Smooth muscle cell (in vitro differentiated cells): ENCODE data around the gene DAB1. TPM values are rescaled to one million over a fixed set of nuclear protein-coding genes. Genes with fewer than 3 reads are reported as not detected.

Experiments used
- DNase-seq: peaks from one replicate; lab custom pipeline; 2025; ENCODE audit not compliant: unreplicated experiment; lab: John Stamatoyannopoulos, UW
- H2AFZ ChIP-seq: fragments of 200-600 bp; sonication (generic); 2 replicates; pipeline ENCODE4 v1.6.0; 2016; ENCODE audit warnings: antibody characterized with exemption, low read depth, mild to moderate bottlenecking
- H3F3A ChIP-seq: fragments of 200-600 bp; sonication (generic); 2 replicates; pipeline ENCODE4 v1.6.0; 2017; ENCODE audit warnings: antibody characterized with exemption, low read depth
- H3K27ac ChIP-seq: fragments of 200-600 bp; sonication (generic); 2 replicates; pipeline ENCODE4 v1.5.1; 2016; ENCODE audit warnings: low read depth, mild to moderate bottlenecking
- H3K27me3 ChIP-seq: fragments of 200-600 bp; sonication (generic); 2 replicates; pipeline ENCODE4 v1.6.1; 2016; ENCODE audit warnings: low read depth, mild to moderate bottlenecking
- H3K36me3 ChIP-seq: fragments of 200-600 bp; sonication (generic); 2 replicates; pipeline ENCODE4 v1.5.1; 2016; ENCODE audit warnings: low read depth
- H3K4me1 ChIP-seq: fragments of 200-600 bp; sonication (generic); 2 replicates; pipeline ENCODE4 v1.5.1; 2016; ENCODE audit warnings: low read depth
- H3K4me2 ChIP-seq: fragments of 200-600 bp; sonication (generic); 2 replicates; pipeline ENCODE4 v1.6.0; 2016; ENCODE audit warnings: mild to moderate bottlenecking
- H3K4me3 ChIP-seq: fragments of 200-600 bp; sonication (generic); 2 replicates; pipeline ENCODE4 v1.5.1; 2016; ENCODE audit warnings: mild to moderate bottlenecking
- H3K79me2 ChIP-seq: fragments of 200-600 bp; sonication (generic); 2 replicates; pipeline ENCODE4 v1.6.0; 2016; ENCODE audit warnings: low read depth, mild to moderate bottlenecking
- H3K9ac ChIP-seq: fragments of 200-600 bp; sonication (generic); 2 replicates; pipeline ENCODE4 v1.6.0; 2016; ENCODE audit warnings: low read depth
- H3K9me3 ChIP-seq: fragments of 200-600 bp; sonication (generic); replicated peaks from 2 replicates; pipeline ENCODE4 v1.5.1; 2016; ENCODE audit warnings: low read depth
- H4K20me1 ChIP-seq: fragments of 200-600 bp; sonication (generic); 2 replicates; pipeline ENCODE4 v1.6.0; 2016; ENCODE audit warnings: low read depth
- CTCF ChIP-seq: fragments of 200-600 bp; sonication (generic); IDR thresholded peaks from 2 replicates; pipeline ENCODE4 v1.5.1; 2017; ENCODE audit warnings: borderline replicate concordance, mild to moderate bottlenecking, antibody characterized with exemption; ENCODE audit not compliant: insufficient read depth, poor library complexity, severe bottlenecking
- WGBS: methylation state at CpG from one replicate; pipeline ENCODE4 v1.1.7; 2016; ENCODE audit warnings: low lambda C conversion rate; 5-methylcytosine and 5-hydroxymethylcytosine counted together
- polyA plus RNA-seq: library from polyadenylated mRNA; unstranded; fragments of >200 nt; fragmentation: Nextera tagmentation; extraction: Ambion mirVana; gene quantifications from 2 replicates; pipeline ENCODE4 v1.2.1, GENCODE V29; 2016
- total RNA-seq: library from RNA; depleted of rRNA; stranded (reverse); fragments of >200 nt; gene quantifications from 2 replicates; pipeline ENCODE4 v1.2.3, GENCODE V29; 2014

DAB1 gene
- total and polyA plus RNA-seq, 2 experiments from 2014 or later = 0.22 to 0.30 TPM

GRCh38 chr1:56975446-56975845 is 448.4 kb downstream of the DAB1 start:
- no peaks in the 10 kb centered on the region for H3K4me1 ChIP-seq
- H2AFZ ChIP-seq = no peak overlapping the region
- 93% methylated on average over 4 of the region's 4 CpGs for WGBS

GRCh38 chr1:56973923-56974742 is 449.7 kb downstream of the DAB1 start:
- Histone ChIP-seq H3F3A (no peaks in the 10 kb centered on the region), H3K79me2 (no peaks in the 10 kb centered on the region), H3K4me3 (no peak overlapping the region), H3K4me2 (no peak overlapping the region), H4K20me1 (no peaks in the 10 kb centered on the region), H3K36me3 (no peaks in the 10 kb centered on the region), H3K27me3 (peaks cover 4% of the 10 kb centered on the region), H3K9ac (no peak overlapping the region), H2AFZ (no peak overlapping the region), H3K27ac (no peak overlapping the region), H3K9me3 (no peaks in the 10 kb centered on the region), H3K4me1 (no peaks in the 10 kb centered on the region)
- no peak for DNase-seq
- WGBS = 75% methylated on average over 5 of the region's 5 CpGs
- no peak for TF ChIP-seq CTCF

More at GRCh38 chr1:56975446-56975845, 448.4 kb downstream of the DAB1 start:
- Histone ChIP-seq H3F3A (peaks cover 4% of the 10 kb centered on the region), H3K36me3 (no peaks in the 10 kb centered on the region), H3K4me2 (no peak overlapping the region), H3K27ac (no peak overlapping the region), H3K27me3 (peaks cover 4% of the 10 kb centered on the region), H4K20me1 (no peaks in the 10 kb centered on the region), H3K9ac (no peak overlapping the region), H3K9me3 (no peaks in the 10 kb centered on the region), H3K4me3 (no peak overlapping the region), H3K79me2 (no peaks in the 10 kb centered on the region)
- no peak for DNase-seq
- no peak for TF ChIP-seq CTCF

GRCh38 chr1:56972976-56973375 is 450.9 kb downstream of the DAB1 start:
- H3K9me3 ChIP-seq = no peaks in the 10 kb centered on the region
- DNase-seq = no peak
- 68% methylated on average over 1 of the region's 1 CpG for WGBS

More at GRCh38 chr1:56972976-56973375, 450.9 kb downstream of the DAB1 start:
- H3K4me2 ChIP-seq = no peak overlapping the region
- H3K27ac ChIP-seq = no peak overlapping the region
- TF ChIP-seq CTCF = no peak
- H3K36me3 ChIP-seq = no peaks in the 10 kb centered on the region
- H3K9ac ChIP-seq = no peak overlapping the region
- H3F3A ChIP-seq = no peaks in the 10 kb centered on the region
- H4K20me1 ChIP-seq = no peaks in the 10 kb centered on the region
- H2AFZ ChIP-seq = no peak overlapping the region
- no peak overlapping the region for H3K4me3 ChIP-seq
- no peaks in the 10 kb centered on the region for H3K79me2 ChIP-seq
- peaks cover 4% of the 10 kb centered on the region for H3K27me3 ChIP-seq
- H3K4me1 ChIP-seq = no peaks in the 10 kb centered on the region
